Activated CD4-positive, alpha-beta T cell treated with anti-CD3 and anti-CD28 coated beads, Interleukin-10, Interleukin-2, amounts not matched to agents 100 ng/mL and 50 ng/mL, durations not matched to agents 16 hours and 8 hours (primary cell): Measurements from ENCODE around the gene MOCS1.

Experiments used
- DNase-seq: peaks from one replicate; pipeline ENCODE4 v3.0.0-alpha.2; 2020

Gene MOCS1

DNA sequence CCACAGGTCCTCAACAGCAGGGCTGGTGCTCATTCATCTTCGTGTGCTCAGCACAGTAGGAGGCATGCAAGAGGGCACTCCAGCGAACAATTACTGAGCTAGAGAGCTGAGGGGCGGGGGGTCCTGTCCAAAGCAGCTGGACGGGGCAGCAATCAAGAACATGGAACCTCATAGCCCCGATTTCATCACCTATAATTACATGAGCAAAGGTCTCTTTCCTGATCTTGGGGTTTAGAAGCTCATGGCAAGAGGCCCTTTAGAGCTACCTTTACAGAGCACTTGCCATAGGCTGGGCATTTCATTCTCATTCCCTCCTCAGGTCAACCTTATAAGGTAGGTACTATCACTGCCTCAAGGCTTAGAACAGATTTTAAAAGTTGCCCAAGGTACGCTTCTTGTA is 10.4 kb downstream of the MOCS1 start:
- no peak for DNase-seq

DNA sequence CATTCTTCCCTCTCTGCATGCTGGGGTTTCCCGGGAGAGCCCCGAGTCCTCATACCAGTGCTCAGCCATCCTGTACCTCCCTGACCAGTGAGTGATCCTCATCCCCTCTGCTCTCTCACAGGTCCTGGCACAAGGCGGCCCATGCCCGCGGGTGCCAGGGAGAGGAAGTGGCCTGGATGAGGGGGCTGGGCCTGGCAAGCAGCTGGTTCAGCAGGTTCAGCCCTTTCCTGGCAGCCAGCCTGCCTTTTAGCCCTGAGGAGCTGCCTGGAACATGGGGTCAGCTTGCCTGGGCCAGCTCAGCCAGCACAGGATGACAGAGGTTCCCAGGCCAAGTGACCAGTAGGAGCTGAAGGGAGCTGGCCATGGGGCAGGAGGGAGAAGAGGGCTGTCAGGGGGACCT is 10.9 kb downstream of the MOCS1 start:
- DNase-seq, result no peak

- DNase-seq, result no peak
Measured at GRCh38 chr6:39922821-39923220, 11.4 kb downstream of the MOCS1 start.

DNA sequence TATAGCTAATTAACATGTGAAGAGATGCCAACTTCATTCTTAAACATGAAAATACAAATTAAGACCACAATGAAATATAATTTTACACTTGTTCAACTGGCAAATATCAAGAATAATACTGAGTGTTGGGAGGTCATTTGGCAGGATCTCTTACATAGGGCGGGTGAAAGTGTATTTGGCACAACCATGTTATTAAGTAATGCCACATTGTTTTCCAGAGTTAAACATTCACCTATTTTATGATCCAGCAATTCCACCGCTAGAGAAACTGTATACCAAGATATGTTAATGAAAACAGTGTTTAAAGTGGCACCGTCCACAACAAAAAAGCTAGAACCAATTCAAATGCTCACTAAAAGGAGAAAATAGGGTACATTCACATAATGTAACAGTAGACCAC is 14.1 kb downstream of the MOCS1 start:
- DNase-seq, result no peak

- DNase-seq, result no peak
Measured at GRCh38 chr6:39918831-39919230, 15.4 kb downstream of the MOCS1 start.

DNA sequence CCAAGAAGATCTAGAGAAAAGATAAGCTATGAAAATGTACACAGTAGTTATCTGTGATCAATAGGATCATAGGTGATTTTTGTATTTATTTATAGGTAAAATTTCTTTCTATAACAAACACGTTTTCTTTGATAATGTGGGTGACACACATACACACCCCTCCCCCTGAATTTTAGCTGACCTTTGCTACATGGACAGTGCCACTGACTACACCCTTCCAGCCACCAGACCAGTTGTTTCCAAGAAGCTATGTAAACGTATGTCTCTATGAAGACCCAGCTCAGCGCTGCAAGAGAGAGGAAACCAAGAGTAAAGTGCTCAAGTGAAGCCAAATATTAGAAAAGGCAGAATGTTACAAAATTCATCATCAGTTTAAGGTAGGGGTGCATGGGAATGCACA is 16.3 kb downstream of the MOCS1 start:
- DNase-seq, result no peak

DNA sequence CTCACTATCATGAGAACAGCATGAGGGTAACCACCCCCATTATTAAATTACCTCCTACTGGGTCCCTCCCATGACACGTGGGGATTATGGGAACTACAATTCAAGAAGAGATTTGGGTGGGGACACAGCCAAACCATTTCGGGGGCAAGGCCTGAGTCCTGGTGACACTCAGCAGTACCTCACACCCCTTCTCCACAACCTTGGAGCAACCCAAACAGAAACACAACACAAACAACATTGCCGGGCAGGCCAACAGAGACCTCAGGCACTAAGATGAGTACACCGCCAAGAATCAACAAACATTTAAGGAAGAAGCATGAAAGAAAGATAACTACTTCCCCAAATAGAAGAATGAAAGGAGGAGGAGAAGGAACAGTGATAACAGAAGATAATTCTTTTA is 16.9 kb downstream of the MOCS1 start:
- DNase-seq, result no peak

- DNase-seq, result no peak
Measured at GRCh38 chr6:39915866-39916265, 18.4 kb downstream of the MOCS1 start.

GRCh38 chr6:39914239-39914638 is 20.0 kb downstream of the MOCS1 start:
- DNase-seq, result no peak

DNA sequence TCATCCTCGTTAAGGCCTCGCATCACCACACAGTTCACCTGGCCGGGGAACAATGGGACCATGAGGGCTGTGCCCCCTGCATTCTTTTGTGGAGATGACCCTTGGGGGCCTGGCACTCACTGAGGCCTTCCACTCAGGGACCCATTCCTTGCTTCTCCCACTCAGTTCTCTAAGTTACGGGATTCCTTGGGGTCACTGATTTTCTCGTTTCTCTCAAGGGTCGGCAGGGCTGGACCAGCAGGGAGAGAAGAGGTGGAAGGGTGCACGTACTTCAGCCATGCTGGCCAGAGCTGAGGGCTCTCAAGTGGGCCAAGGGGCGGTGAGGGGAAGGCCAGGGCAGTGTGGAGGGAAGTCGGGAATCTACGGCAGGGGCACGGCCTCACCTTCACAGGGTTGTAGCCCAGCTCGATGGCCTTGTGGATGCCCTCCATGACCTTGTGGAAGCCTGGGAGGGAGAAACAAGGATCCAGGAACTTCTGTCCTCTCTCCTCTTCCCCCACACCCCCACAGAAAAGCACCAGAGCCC is 20.8 kb downstream of the MOCS1 start:
- no peak for DNase-seq

DNA sequence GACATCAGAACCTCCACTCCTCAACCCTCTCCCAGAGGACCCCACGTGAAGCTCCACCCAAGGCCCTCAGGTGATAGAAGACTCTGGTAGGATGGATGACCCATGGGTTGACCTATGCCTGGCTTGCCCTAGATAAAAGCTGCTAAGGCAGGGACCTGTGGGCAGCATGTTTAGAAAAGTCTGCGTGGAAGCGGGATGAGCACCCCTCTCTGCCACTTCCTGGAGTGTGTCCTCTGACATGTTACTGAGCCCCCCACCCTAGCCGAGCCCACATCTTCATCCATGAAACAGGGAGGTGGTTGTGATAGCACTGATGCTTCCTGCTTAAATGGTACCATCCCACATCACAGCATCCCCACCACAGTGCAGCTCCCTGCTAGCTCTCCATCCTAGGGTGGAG is 21.8 kb downstream of the MOCS1 start:
- no peak for DNase-seq

- DNase-seq, result no peak
Measured at GRCh38 chr6:39911513-39912125, 22.6 kb downstream of the MOCS1 start.

- DNase-seq, result no peak
Measured at GRCh38 chr6:39910744-39911143, 23.5 kb downstream of the MOCS1 start.

DNA sequence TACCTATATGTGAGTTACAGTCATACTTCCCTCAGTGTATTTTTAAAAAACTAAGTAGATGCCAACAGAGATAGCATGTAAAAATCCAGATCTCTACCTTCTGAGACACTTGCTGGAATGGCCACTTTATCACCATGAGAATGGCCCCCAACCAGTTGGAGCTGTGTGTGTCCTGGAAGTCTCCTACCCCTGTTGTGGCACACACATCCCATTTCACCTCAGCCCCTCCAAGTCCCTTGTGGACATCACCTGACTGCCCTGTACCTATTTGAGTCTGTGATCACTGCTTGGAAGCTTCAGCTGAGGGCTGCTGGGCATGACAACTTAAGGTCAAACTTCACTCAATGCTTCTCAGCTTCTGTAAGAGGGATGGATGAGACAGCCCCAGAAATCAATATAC is 24.1 kb downstream of the MOCS1 start:
- no peak for DNase-seq

DNA sequence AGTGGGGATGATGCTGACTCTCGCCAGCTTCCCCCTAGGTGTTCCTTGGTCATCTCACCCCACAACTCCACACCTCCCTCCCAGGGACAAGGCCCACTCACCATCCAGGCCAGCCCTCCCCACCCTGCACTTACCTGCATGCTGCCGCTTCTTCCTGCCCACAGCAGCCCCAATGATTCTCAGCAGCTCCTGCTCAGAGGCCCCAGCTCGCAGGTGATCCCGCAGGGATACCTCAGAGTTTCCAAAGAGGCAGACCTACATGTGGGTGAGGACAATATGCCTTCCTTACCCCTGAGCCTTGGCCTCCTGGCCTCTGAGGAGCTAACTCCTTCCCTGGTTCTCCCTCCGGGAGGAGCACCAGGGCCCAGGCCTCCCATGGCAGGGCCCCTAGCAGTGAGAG is 24.6 kb downstream of the MOCS1 start:
- DNase-seq, result no peak

DNA sequence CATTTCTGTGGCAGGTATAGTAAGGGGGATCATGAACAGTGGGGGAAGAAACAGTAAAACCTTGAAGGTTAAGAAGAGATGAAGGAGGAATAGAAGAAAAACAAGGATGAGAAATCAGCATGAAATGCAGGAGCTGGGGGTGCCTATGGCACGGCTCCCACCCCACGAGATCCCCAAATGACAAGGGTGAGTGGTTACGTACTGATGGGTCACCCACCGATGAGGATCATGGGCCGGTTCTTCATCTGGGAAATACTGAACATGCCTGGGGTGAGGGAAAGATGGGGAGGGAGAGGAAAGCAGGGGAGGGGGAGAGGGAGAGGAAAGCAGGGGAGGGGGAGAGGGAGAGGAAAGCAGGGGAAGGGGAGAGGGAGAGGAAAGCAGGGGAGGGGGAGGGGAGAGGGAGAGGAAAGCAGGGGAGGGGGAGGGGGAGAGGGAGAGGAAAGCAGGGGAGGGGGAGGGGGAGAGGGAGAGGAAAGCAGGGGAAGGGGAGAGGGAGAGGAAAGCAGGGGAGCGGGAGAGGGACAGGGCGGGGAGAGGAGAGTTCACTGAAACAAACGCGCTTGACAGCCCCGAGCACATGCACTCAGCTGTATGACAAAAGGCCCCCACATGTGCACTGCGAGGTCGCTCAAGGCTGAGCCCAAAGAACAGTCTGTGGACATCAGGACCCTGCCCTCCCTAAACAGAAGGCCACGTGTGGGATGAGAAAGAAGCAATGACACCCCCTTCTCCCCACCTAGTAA is 25.3 kb downstream of the MOCS1 start:
- no peak for DNase-seq

GRCh38 chr6:39907871-39908575 is 26.2 kb downstream of the MOCS1 start:
- DNase-seq, result no peak

GRCh38 chr6:39906318-39906761 is 27.9 kb downstream of the MOCS1 start:
- no peak for DNase-seq

DNA sequence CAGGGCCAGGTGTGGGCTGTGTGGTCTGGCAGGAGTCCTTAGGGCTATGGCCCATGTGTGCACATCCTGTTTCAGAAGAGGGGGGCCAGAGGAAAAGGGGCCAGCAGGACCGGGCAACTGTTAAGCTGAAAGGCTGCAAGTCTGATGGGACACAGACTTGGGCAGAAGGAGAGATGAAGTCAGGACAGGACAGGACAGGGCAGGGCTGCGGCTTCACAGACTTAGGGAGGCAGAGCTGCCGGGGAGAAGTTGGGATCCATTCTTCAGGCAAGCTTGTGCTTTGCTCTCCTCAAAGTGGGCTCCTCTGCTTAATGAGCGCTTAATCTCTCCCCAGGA is 28.7 kb downstream of the MOCS1 start:
- no peak for DNase-seq

DNA sequence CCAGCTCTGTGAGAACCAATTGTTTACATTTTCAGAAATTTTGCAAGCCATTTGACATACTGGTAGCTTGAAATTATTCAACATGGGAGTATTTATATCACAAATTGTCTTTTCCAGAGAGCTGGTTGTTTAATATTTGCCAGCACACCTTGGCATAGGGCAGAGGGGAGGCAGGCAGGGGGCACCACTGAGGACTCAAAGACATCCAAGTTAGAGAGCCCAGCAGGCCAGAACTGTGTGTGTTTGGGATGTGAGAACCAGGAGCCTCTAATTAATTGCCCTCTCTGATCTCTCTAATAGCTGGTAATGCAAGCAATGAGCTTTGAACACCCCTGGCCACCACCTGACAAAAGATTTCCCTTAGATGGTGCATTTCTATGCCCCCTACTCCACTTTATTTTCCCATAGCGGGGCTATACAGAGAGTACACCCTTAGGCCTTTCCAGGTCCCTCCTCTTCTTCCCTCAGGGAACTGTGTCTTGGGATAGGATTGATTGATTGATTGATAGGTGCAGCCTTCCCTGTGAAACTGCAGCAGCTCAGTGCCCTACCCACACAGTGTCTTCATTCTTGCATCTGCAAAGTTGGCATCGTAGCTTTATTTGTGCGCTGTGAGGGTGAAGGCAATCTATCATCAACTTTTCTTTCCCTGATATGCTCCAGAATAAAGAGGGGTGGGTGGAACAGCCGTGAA is 29.2 kb downstream of the MOCS1 start:
- no peak for DNase-seq

- no peak for DNase-seq
Measured at GRCh38 chr6:39903656-39904055, 30.6 kb downstream of the MOCS1 start.

- DNase-seq, result no peak
Measured at GRCh38 chr6:39902786-39903465, 31.3 kb downstream of the MOCS1 start.

DNA sequence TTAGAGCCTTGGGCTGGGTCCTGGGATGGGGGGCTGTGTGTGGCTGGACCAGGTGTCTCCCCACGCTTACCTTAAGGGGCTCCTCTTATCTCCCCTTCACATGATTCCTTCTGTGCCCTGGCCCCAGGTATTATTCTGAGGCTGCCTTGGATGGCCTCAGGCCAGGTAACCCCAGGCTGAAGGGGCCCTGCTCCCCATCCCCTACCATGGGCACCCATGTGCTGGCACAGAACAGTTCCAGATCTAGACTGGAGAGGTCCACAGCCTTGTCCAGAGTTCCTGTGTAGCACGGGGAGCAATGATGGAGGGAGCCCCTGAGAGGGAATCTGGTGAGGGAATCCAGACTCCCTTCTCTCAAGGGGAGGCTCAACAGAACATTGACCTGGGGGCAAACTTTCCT is 32.1 kb downstream of the MOCS1 start:
- DNase-seq, result no peak
